Upper lobe of left lung (tissue), 6 donors: ENCODE data around the gene SH3BP4. TPM values are rescaled to one million over a fixed set of nuclear protein-coding genes. Genes with fewer than 3 reads are reported as not detected.

Source experiments
- ATAC-seq, 2 donors: fragments of 200-7000 bp; cut with Tn5 transposase; one replicate each; pipeline ENCODE4 v1.9.1; 2022; ENCODE audit warnings: mild to moderate bottlenecking in 2 of 2, moderate library complexity in 2 of 2; ENCODE audit not compliant: low FRiP score in 2 of 2
- DNase-seq, 2 donors: peaks; one replicate each; pipeline ENCODE4 v3.0.0-alpha.2; 2019 to 2020
- H3K27ac ChIP-seq, 4 donors: fragments of 200-600 bp; sonication (generic); one replicate each; pipeline ENCODE4 v1.5.1; 2016 to 2019
- H3K27me3 ChIP-seq, 4 donors: fragments of 200-600 bp; sonication (generic); one replicate each; pipeline ENCODE4 v1.5.1; 2017 to 2019
- H3K36me3 ChIP-seq, 4 donors: fragments of 200-600 bp; sonication (generic); one replicate each; pipeline ENCODE4 v1.5.1; 2016 to 2019
- H3K4me1 ChIP-seq, 4 donors: fragments of 200-600 bp; sonication (generic); one replicate each; pipeline ENCODE4 v1.5.1; 2018 to 2019
- H3K4me3 ChIP-seq, 4 donors: fragments of 200-600 bp; sonication (generic); one replicate each; pipeline ENCODE4 v1.5.1; 2017 to 2019; ENCODE audit warnings: mild to moderate bottlenecking in 2 of 4, moderate library complexity in 1 of 4
- H3K9me3 ChIP-seq, 4 donors: fragments of 200-600 bp; sonication (generic); one replicate each; pipeline ENCODE4 v1.5.1; 2018 to 2019
- CTCF ChIP-seq, 6 experiments: fragments of 450-650 bp in 4 of 6; fragments of 200-600 bp in 2 of 6; sonication (generic) in 2 of 6; IDR thresholded peaks; one replicate each; pipeline ENCODE4 v1.5.1; 2016 to 2019; ENCODE audit warnings: antibody characterized with exemption in 6 of 6
- EP300 ChIP-seq, 4 donors: sonication (generic); formaldehyde crosslinking; IDR thresholded peaks; one replicate each; pipeline ENCODE4 v1.5.1; 2017; ENCODE audit warnings: antibody characterized with exemption in 4 of 4, control low read depth in 2 of 4
- POLR2A ChIP-seq, 4 donors: fragments of 450-650 bp; IDR thresholded peaks; one replicate each; pipeline ENCODE4 v1.5.1; 2016 to 2017; ENCODE audit warnings: antibody characterized with exemption in 4 of 4, mild to moderate bottlenecking in 2 of 4
- POLR2AphosphoS5 ChIP-seq, 2 donors: sonication (generic); formaldehyde crosslinking; IDR thresholded peaks; one replicate each; pipeline ENCODE4 v1.5.1; 2017; ENCODE audit warnings: antibody characterized with exemption in 2 of 2
- WGBS, 2 donors: methylation state at CpG; one replicate each; pipeline ENCODE4 v1.1.5; 2017 to 2018; 5-methylcytosine and 5-hydroxymethylcytosine counted together
- total RNA-seq, 6 donors: library from RNA; depleted of rRNA in 4 of 6; stranded (reverse); fragments of >200 nt in 4 of 6; gene quantifications; one replicate each; pipeline versions ENCODE4 v1.1.0 to v1.2.1, GENCODE V29; 2016 to 2021
- donor health status: DM: no; HTN: no; CAD: no; lungs with moderate emphysema.
- donor health status: DM: no; HTN: yes; CAD: no; lungs with severe emphysema.

The SH3BP4 gene
- total RNA-seq, 6 donors from 2014 or later, result 27.3 to 57.3 (median 33.4) TPM

DNA sequence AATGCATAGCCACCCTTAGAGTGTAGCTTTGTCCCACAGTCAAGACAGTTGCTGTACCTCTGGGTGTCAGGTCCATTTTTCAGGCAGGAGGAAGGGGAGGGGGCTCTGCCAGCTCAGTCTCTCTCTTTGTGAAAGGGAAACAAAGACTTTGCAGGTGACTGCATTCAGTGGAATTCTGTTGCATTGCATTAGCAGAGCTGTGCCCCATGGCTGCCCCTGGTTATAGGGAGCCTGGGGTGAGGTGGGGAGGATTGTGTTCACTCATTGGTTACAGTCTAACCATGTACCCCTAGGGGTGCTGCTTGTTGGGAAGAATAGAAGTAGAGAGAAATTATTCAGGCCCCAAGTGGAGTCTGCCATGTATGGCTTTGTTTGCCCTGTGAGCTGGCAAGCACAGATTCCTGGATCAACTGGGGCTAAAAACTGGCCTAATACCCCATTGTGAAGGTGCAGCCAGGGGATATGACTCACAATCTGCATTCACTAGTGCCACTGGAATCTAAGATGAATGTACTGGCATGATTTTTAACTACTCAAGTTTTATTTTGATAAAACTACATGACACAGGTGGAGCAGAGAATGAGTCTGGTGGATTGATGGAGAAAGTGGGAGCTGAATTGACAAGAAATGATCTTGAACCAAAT, 118.4 kb downstream of the SH3BP4 start:
- no peak for ATAC-seq

GRCh38 chr2:235073868-235074413, 122.1 kb downstream of the SH3BP4 start:
- no peaks in the 10 kb centered on the region for H3K9me3 ChIP-seq
- DNase-seq, result no peak
- H3K4me1 ChIP-seq, result no peaks in the 10 kb centered on the region
- ATAC-seq, result no peak
- TF ChIP-seq CTCF (IDR thresholded peaks at IDR 0.05) (no peak), EP300 (IDR thresholded peaks at IDR 0.05) (no peak), POLR2A (IDR thresholded peaks at IDR 0.05) (no peak), POLR2AphosphoS5 (IDR thresholded peaks at IDR 0.05) (no peak)
- H3K27ac ChIP-seq, result no peak overlapping the region
- H3K4me3 ChIP-seq, result no peak overlapping the region
- 68 to 72% methylated on average over 6 of the region's 6 CpGs for WGBS, 2 donors
- H3K36me3 ChIP-seq, result no peaks in the 10 kb centered on the region
- H3K27me3 ChIP-seq, result no peaks in the 10 kb centered on the region

More for the DNA sequence above, 118.4 kb downstream of the SH3BP4 start:
- no peak for DNase-seq
- Histone ChIP-seq H3K4me1 (no peaks in the 10 kb centered on the region), H3K27me3 (no peaks in the 10 kb centered on the region), H3K36me3 (no peaks in the 10 kb centered on the region), H3K4me3 (no peak overlapping the region), H3K9me3 (no peaks in the 10 kb centered on the region), H3K27ac (no peak overlapping the region)
- TF ChIP-seq CTCF (IDR thresholded peaks at IDR 0.05), result no peak
- TF ChIP-seq EP300 (IDR thresholded peaks at IDR 0.05), result no peak
- TF ChIP-seq POLR2AphosphoS5 (IDR thresholded peaks at IDR 0.05), result no peak
- TF ChIP-seq POLR2A (IDR thresholded peaks at IDR 0.05), result no peak

DNA sequence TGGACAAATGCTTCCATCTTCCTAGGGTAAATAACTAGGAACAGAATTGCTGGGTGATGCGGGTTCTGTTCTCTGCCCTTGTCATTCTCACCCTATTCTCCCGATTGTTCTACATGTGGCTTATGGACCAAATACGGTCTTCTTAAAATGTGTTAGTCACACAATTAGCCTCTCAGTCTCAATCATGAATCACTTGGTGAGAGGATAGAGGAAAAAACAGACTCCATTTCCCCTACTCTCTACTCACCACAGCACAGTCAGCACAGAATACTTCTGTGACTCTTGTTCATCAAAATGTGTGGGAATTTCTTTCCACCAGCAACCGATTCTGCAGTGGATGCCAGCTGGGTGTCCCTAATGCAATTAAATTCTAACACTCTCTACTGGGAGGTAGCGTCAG, 125.2 kb downstream of the SH3BP4 start:
- WGBS, 2 donors, result 91 to 92% methylated on average over 5 of the region's 5 CpGs
- Histone ChIP-seq H3K36me3 (no peaks in the 10 kb centered on the region), H3K4me1 (no peaks in the 10 kb centered on the region), H3K27me3 (no peaks in the 10 kb centered on the region), H3K27ac (no peak overlapping the region), H3K9me3 (no peaks in the 10 kb centered on the region), H3K4me3 (no peak overlapping the region)
- no peak for TF ChIP-seq POLR2A (IDR thresholded peaks at IDR 0.05)
- TF ChIP-seq POLR2AphosphoS5 (IDR thresholded peaks at IDR 0.05), result no peak
- no peak for TF ChIP-seq CTCF (IDR thresholded peaks at IDR 0.05)
- TF ChIP-seq EP300 (IDR thresholded peaks at IDR 0.05), result no peak
- no peak for DNase-seq
- ATAC-seq, result no peak

- Histone ChIP-seq H3K4me3 (no peak overlapping the region), H3K9me3 (no peaks in the 10 kb centered on the region), H3K27ac (no peak overlapping the region), H3K36me3 (no peaks in the 10 kb centered on the region), H3K27me3 (no peaks in the 10 kb centered on the region), H3K4me1 (no peaks in the 10 kb centered on the region)
- ATAC-seq (no peak), DNase-seq (no peak)
- TF ChIP-seq CTCF (IDR thresholded peaks at IDR 0.05), result no peak
- WGBS, 2 donors, result 77 to 79% methylated on average over 4 of the region's 4 CpGs
These were observed 126.4 kb downstream of the SH3BP4 start for GRCh38 chr2:235078182-235078581.

GRCh38 chr2:235078914-235079472, 127.2 kb downstream of the SH3BP4 start:
- Histone ChIP-seq H3K27me3 (no peaks in the 10 kb centered on the region), H3K36me3 (no peaks in the 10 kb centered on the region), H3K4me1 (no peaks in the 10 kb centered on the region), H3K4me3 (no peak overlapping the region), H3K27ac (no peak overlapping the region), H3K9me3 (no peaks in the 10 kb centered on the region)
- 90 to 92% methylated on average over 8 of the region's 8 CpGs for WGBS, 2 donors
- DNase-seq (no peak), ATAC-seq (no peak)
- TF ChIP-seq POLR2A (IDR thresholded peaks at IDR 0.05), result no peak
- no peak for TF ChIP-seq POLR2AphosphoS5 (IDR thresholded peaks at IDR 0.05)
- no peak for TF ChIP-seq CTCF (IDR thresholded peaks at IDR 0.05)
- TF ChIP-seq EP300 (IDR thresholded peaks at IDR 0.05), result no peak
